MM.1S (cell line): ENCODE data around the gene PLBD2.

Experiments
- DNase-seq: peaks from one replicate; pipeline ENCODE4 v3.0.0-alpha.2; 2015
- H2AFZ ChIP-seq: fragments of 300-600 bp; sonication (generic); 2 replicates; pipeline ENCODE4 v1.6.0; 2016; ENCODE audit warnings: antibody characterized with exemption, low read length
- H3F3A ChIP-seq: fragments of 300-600 bp; sonication (generic); 2 replicates; pipeline ENCODE4 v1.6.1; 2016; ENCODE audit warnings: mild to moderate bottlenecking, antibody characterized with exemption, low read length, moderate library complexity, mixed read lengths; ENCODE audit not compliant: insufficient read depth
- H3K27ac ChIP-seq: fragments of 300-600 bp; sonication (generic); 2 replicates; pipeline ENCODE4 v1.5.1; 2016; ENCODE audit warnings: mild to moderate bottlenecking, low read length
- H3K27me3 ChIP-seq: fragments of 300-600 bp; sonication (generic); replicated peaks from 2 replicates; pipeline ENCODE4 v1.6.0; 2016; ENCODE audit warnings: low read length; ENCODE audit not compliant: insufficient read depth
- H3K36me3 ChIP-seq: fragments of 300-600 bp; sonication (generic); replicated peaks from 2 replicates; pipeline ENCODE4 v1.6.1; 2016; ENCODE audit warnings: mild to moderate bottlenecking, low read length, mixed read lengths; ENCODE audit not compliant: insufficient read depth
- H3K4me1 ChIP-seq: fragments of 300-600 bp; sonication (generic); 2 replicates; pipeline ENCODE4 v1.6.1; 2016; ENCODE audit warnings: low read length, mixed read lengths
- H3K4me2 ChIP-seq: fragments of 300-600 bp; sonication (generic); 2 replicates; pipeline ENCODE4 v1.6.0; 2016; ENCODE audit warnings: low read depth, low read length
- H3K4me3 ChIP-seq: fragments of 300-600 bp; sonication (generic); 2 replicates; pipeline ENCODE4 v1.5.1; 2016; ENCODE audit warnings: low read length, mixed read lengths
- H3K79me2 ChIP-seq: fragments of 300-600 bp; sonication (generic); 2 replicates; pipeline ENCODE4 v1.6.1; 2016; ENCODE audit warnings: mixed run types, low read length, mixed read lengths
- H3K9ac ChIP-seq: fragments of 300-600 bp; sonication (generic); 2 replicates; pipeline ENCODE4 v1.6.1; 2016; ENCODE audit warnings: low read length, mixed read lengths
- H3K9me2 ChIP-seq: fragments of 300-600 bp; sonication (generic); replicated peaks from 2 replicates; pipeline ENCODE4 v1.6.1; 2016; ENCODE audit warnings: mild to moderate bottlenecking, low read length, mixed read lengths; ENCODE audit not compliant: insufficient read depth
- H3K9me3 ChIP-seq: fragments of 300-600 bp; sonication (generic); replicated peaks from 2 replicates; pipeline ENCODE4 v1.6.1; 2016; ENCODE audit warnings: mild to moderate bottlenecking, low read length, mixed read lengths; ENCODE audit not compliant: insufficient read depth
- H4K20me1 ChIP-seq: fragments of 300-600 bp; sonication (generic); 2 replicates; pipeline ENCODE4 v1.6.1; 2016; ENCODE audit warnings: mild to moderate bottlenecking, low read length, moderate library complexity, mixed read lengths; ENCODE audit not compliant: insufficient read depth
- EZH2 ChIP-seq: fragments of 300-600 bp; sonication (generic); optimal IDR thresholded peaks from 2 replicates; pipeline ENCODE3; 2017; ENCODE audit warnings: low read depth, mild to moderate bottlenecking, antibody characterized with exemption, low read length, mixed read lengths
- EZH2phosphoT487 ChIP-seq: fragments of 300-600 bp; sonication (generic); IDR thresholded peaks from 2 replicates; pipeline ENCODE4 v1.6.1; 2018; ENCODE audit warnings: antibody characterized with exemption, low read length
- TF ChIP-seq, protein P1 (sequence below): fragments of 300-600 bp; sonication (generic); IDR thresholded peaks from 2 replicates; pipeline ENCODE4 v1.5.1; 2016; ENCODE audit warnings: antibody characterized with exemption, low read length, mixed read lengths

The PLBD2 gene

DNA sequence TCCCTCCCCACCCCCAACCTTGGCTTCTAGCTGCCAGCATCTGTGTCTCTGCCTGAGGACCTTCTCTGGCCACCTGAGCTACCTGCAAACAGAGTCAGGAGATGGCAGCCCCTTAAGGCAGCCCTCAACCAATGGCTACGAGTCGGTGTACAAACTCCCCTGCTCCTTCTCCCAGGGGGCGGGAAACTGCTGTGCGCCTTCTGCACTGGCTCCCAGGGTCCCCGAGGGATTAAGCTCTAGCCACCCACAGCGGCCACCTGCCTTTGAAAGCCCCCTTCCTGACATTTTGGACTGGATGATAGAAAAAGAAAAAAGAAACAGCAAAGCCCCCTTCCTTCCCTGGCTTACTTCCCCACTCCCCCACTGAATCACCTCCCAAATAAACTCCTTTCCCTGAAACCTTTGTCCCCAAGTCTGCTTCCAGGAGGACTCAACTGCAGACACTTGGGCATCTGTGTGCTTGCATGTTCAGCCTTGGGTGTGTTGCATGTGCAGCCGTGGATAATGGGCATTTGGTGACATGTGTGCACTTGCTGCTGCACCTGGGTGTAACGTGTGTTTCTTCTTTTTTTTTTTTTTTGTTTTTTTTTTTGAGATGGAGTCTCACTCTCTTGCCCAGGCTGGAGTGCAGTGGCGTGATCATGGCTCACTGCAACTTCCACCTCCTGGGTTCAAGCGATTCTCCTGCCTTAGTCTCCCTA is 39.3 kb downstream of the PLBD2 start:
- Histone ChIP-seq H2AFZ (no peak overlapping the region), H3K9ac (no peak overlapping the region), H3K4me2 (no peak overlapping the region), H3K9me2 (no peaks in the 10 kb centered on the region), H3K4me3 (no peak overlapping the region), H3K9me3 (no peaks in the 10 kb centered on the region), H3K4me1 (no peaks in the 10 kb centered on the region), H3F3A (no peaks in the 10 kb centered on the region), H3K27ac (no peak overlapping the region), H4K20me1 (no peaks in the 10 kb centered on the region), H3K36me3 (no peaks in the 10 kb centered on the region), H3K27me3 (no peaks in the 10 kb centered on the region), H3K79me2 (no peaks in the 10 kb centered on the region)
- no peak for DNase-seq
- TF ChIP-seq, protein P1, sequence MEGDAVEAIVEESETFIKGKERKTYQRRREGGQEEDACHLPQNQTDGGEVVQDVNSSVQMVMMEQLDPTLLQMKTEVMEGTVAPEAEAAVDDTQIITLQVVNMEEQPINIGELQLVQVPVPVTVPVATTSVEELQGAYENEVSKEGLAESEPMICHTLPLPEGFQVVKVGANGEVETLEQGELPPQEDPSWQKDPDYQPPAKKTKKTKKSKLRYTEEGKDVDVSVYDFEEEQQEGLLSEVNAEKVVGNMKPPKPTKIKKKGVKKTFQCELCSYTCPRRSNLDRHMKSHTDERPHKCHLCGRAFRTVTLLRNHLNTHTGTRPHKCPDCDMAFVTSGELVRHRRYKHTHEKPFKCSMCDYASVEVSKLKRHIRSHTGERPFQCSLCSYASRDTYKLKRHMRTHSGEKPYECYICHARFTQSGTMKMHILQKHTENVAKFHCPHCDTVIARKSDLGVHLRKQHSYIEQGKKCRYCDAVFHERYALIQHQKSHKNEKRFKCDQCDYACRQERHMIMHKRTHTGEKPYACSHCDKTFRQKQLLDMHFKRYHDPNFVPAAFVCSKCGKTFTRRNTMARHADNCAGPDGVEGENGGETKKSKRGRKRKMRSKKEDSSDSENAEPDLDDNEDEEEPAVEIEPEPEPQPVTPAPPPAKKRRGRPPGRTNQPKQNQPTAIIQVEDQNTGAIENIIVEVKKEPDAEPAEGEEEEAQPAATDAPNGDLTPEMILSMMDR, result no peak
- TF ChIP-seq EZH2phosphoT487, result no peak
- TF ChIP-seq EZH2, result no peak

DNA sequence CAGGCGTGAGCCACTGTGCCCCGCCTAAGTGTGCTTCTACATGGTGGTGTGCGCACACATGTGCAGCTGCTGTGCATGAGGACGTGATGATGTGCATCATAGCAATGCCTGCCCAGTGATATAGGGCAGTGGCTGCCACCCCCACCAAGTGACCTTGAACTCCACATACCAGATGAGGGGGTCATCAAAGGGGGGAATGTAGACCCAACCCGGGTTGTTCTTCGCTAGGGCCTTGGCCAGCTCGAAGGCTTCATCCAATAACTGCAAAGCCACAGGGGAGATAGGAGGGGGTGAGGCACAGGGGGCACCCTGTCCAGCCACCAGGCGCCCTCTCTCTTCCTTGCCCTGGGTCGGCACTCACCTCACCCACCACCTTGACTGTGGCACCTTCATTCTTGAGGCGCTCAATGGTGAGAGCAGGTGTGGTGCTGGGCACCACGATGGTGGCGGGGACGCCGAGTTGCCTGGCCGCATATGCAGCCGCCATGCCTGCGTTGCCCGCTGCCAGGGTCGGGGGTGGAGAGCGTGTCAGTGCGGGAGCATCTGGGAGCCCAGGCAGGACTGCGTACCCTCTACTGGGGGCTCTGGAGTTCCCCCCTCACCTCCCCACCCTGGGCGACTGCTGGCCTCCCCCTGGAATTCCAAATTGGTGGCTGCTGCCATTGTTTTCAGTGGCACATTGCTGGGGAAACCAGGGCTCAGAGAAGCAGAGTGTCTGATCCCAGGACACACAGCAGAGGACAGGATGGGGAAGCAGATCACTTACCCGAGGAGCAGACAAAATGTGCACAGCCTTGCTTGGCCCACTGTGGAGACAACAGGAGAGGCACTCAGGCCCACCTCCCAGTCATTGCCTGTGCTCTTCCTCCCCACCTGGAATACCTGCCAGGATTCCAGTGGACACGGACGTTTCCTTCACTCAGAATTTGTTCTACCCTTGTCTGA is 40.2 kb downstream of the PLBD2 start:
- H3K9ac ChIP-seq, result no peak overlapping the region
- DNase-seq, result no peak
- no peaks in the 10 kb centered on the region for H3K9me2 ChIP-seq
- H3K27ac ChIP-seq, result no peak overlapping the region
- H2AFZ ChIP-seq, result no peak overlapping the region
- no peak overlapping the region for H3K4me3 ChIP-seq
- no peaks in the 10 kb centered on the region for H3K4me1 ChIP-seq
- no peaks in the 10 kb centered on the region for H3K9me3 ChIP-seq
- H3K27me3 ChIP-seq, result no peaks in the 10 kb centered on the region
- no peaks in the 10 kb centered on the region for H3F3A ChIP-seq
- H3K4me2 ChIP-seq, result no peak overlapping the region
- H3K36me3 ChIP-seq, result no peaks in the 10 kb centered on the region
- TF ChIP-seq EZH2phosphoT487 (no peak), EZH2 (no peak)
- TF ChIP-seq, protein P1, result no peak
- H4K20me1 ChIP-seq, result no peaks in the 10 kb centered on the region
- no peaks in the 10 kb centered on the region for H3K79me2 ChIP-seq

DNA sequence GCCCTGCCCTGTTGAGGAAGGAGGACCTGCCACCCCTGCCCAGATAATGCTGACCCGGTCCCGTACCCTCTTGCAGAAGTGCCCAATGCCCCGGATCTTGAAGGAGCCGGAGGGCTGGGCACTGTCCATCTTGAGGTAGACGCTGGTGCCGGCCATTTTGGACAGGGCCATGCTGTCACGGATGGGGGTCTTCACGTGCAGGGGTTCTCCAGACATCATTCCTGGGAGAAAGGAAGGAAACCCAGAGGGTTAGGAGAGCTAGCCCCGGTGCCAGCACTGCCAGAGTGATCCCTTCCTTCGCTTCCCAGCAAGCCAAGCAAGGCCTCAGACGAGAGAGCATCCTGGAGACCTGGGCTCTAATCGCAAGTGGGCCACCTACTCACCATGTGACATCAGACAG is 41.1 kb downstream of the PLBD2 start:
- Histone ChIP-seq H3K4me2 (no peak overlapping the region), H3K9me3 (no peaks in the 10 kb centered on the region), H3K27ac (no peak overlapping the region), H3K79me2 (no peaks in the 10 kb centered on the region), H3K4me3 (no peak overlapping the region), H4K20me1 (no peaks in the 10 kb centered on the region), H3K9me2 (no peaks in the 10 kb centered on the region), H3K9ac (no peak overlapping the region), H2AFZ (no peak overlapping the region), H3K4me1 (no peaks in the 10 kb centered on the region), H3K36me3 (no peaks in the 10 kb centered on the region), H3F3A (no peaks in the 10 kb centered on the region), H3K27me3 (no peaks in the 10 kb centered on the region)
- DNase-seq, result no peak
- TF ChIP-seq, protein P1, result no peak
- TF ChIP-seq EZH2phosphoT487, result no peak
- TF ChIP-seq EZH2, result no peak
